ENCODE measurements around the gene TMEM18. TPM values are rescaled to one million over a fixed set of nuclear protein-coding genes. Genes with fewer than 3 reads are reported as not detected.
A peak's percentile ranks its signal among the peaks of the same experiment; 100 is the strongest.

Gene TMEM18
- total and polyA plus RNA-seq, 2 of the 13 experiments (the other 11 are each of a cell fraction or from before 2014, with no cell fraction given): 45.9 to 49.4 TPM

- Histone ChIP-seq H3K4me2 (ENCODE audit: low read depth, low read length) (no peak overlapping the region), H3K9ac (ENCODE audit: insufficient read depth, low read depth, low read length) (no peak overlapping the region), H3K27ac (ENCODE audit: extremely low read length, insufficient read depth, low read length) (no peak overlapping the region), H3K79me2 (ENCODE audit: insufficient read depth, low read length) (no peaks in the 10 kb centered on the region), H2AFZ (ENCODE audit: low read length) (no peak overlapping the region), H3K4me3 (replicated peaks in 1 of 3; ENCODE audit: insufficient read depth in 1 of 3, low read depth in 2 of 3, low read length in 3 of 3) (no peak overlapping the region), H3K9me3 (ENCODE audit: low read length) (no peaks in the 10 kb centered on the region), H3K36me3 (replicated peaks in 1 of 2; ENCODE audit: control insufficient read depth in 1 of 2, insufficient read depth in 2 of 2, low read length in 2 of 2) (no peaks in the 10 kb centered on the region), H4K20me1 (ENCODE audit: insufficient read depth, low read length) (no peaks in the 10 kb centered on the region), H3K4me1 (ENCODE audit: insufficient read depth, low read length) (peaks cover 12% of the 10 kb centered on the region), H3K27me3 (ENCODE audit: control insufficient read depth in 1 of 2, insufficient read depth in 2 of 2, low read length in 2 of 2) (peaks cover 2 to 34% of the 10 kb centered on the region in 2 experiments; a peak in 4 of 5 replicates)
- POLR2A ChIA-PET: no interaction called here
- CTCF ChIA-PET (ENCODE audit: low intra/inter-chr PET ratio, low total read pairs): no interaction called here
- ATAC-seq (no peak), DNase-seq (ENCODE audit: low spot score) (no peak), FAIRE-seq (no peak)
- no TSS peak for BruUV-seq (replicated peaks)
- WGBS (ENCODE audit: low lambda C conversion rate): 39% methylated on average over 9 of the region's 9 CpGs
- intact Hi-C loops (cut with micrococcal nuclease; ENCODE audit: unreplicated experiment) (no loop called here), in situ Hi-C loops (cut with HindIII; ENCODE audit: extremely low pct_ligation_motif_present, low pct_unique_long_range_greater_than_20kb) (loop anchor here (5.0 to 25.0 kb wide), 2 partner anchors 418 to 823 kb away; no protein-coding TSS in a partner anchor)
- TF ChIP-seq ZNF749 (CRISPR knock-in tag; IDR thresholded peaks at IDR 0.05; ENCODE audit: borderline replicate concordance): no peak
- no peak for TF ChIP-seq ZNF275 (CRISPR knock-in tag; IDR thresholded peaks at IDR 0.05; ENCODE audit: borderline replicate concordance)
- TF ChIP-seq ZMAT3 (CRISPR knock-in tag; conservative IDR thresholded peaks at IDR 0.05): no peak
- no peak for TF ChIP-seq AKAP8 (CRISPR knock-in tag; IDR thresholded peaks at IDR 0.05)
- TF ChIP-seq RAD51 (IDR thresholded peaks at IDR 0.05; ENCODE audit: borderline replicate concordance): peak; percentile 66; the same call in 1 of the 2 replicates
- TF ChIP-seq MNT (IDR thresholded peaks at IDR 0.05): peak; percentile 69
Observed at GRCh38 chr2:719734-720133, 42.5 kb upstream of the TMEM18 start.

Measured in HepG2 (cell line).